KBM-7 (cell line): ENCODE results near the gene SFT2D1.
A peak's percentile ranks its signal among the peaks of the same experiment; 100 is the strongest.

Experiments
- DNase-seq: peaks from one replicate; pipeline ENCODE4 v3.0.0-alpha.2; 2015
- in situ Hi-C: fragments of 300-500 bp; cut with MboI; formaldehyde crosslinking; loops from 2 replicates; pipeline ENCODE4 v1.14.3; 2020; ENCODE audit warnings: low sequenced_read_pairs, low pct_unique_long_range_greater_than_20kb, mixed read lengths

SFT2D1 gene

GRCh38 chr6:166338854-166339253 lies 3.5 kb downstream of the SFT2D1 start:
- in situ Hi-C loops: no loop called here
- no peak for DNase-seq

- in situ Hi-C loops: no loop called here
- DNase-seq: no peak
Observed at GRCh38 chr6:166336847-166337246, 5.5 kb downstream of the SFT2D1 start.

GRCh38 chr6:166335378-166336302 lies 6.7 kb downstream of the SFT2D1 start:
- no peak for DNase-seq
- in situ Hi-C loops: no loop called here

- in situ Hi-C loops: no loop called here
Observed at GRCh38 chr6:166334878-166335277, 7.5 kb downstream of the SFT2D1 start.

GRCh38 chr6:166333172-166333995 lies 9.0 kb downstream of the SFT2D1 start:
- in situ Hi-C loops: no loop called here
- DNase-seq: peak; percentile 68

More at GRCh38 chr6:166334878-166335277, 7.5 kb downstream of the SFT2D1 start:
- no peak for DNase-seq

GRCh38 chr6:166331503-166332415 lies 10.6 kb downstream of the SFT2D1 start:
- DNase-seq: no peak
- in situ Hi-C loops: no loop called here

- in situ Hi-C loops: no loop called here
- DNase-seq: no peak
Observed at GRCh38 chr6:166330612-166331011, 11.7 kb downstream of the SFT2D1 start.

GRCh38 chr6:166325383-166326042 lies 16.8 kb downstream of the SFT2D1 start:
- in situ Hi-C loops: no loop called here
- DNase-seq: no peak

- in situ Hi-C loops: no loop called here
- DNase-seq: no peak
Observed at GRCh38 chr6:166323395-166323794, 18.9 kb downstream of the SFT2D1 start.

GRCh38 chr6:166318649-166319600 lies 23.4 kb downstream of the SFT2D1 start:
- in situ Hi-C loops: no loop called here
- no peak for DNase-seq

GRCh38 chr6:166318227-166318626 lies 24.1 kb downstream of the SFT2D1 start:
- DNase-seq: no peak
- in situ Hi-C loops: no loop called here

GRCh38 chr6:166317261-166318212 lies 24.8 kb downstream of the SFT2D1 start:
- in situ Hi-C loops: no loop called here
- DNase-seq: no peak

- in situ Hi-C loops: no loop called here
- DNase-seq: no peak
Observed at GRCh38 chr6:166315436-166315835, 26.9 kb downstream of the SFT2D1 start.

GRCh38 chr6:166314454-166314853 lies 27.9 kb downstream of the SFT2D1 start:
- in situ Hi-C loops: no loop called here

GRCh38 chr6:166313255-166314070 lies 28.9 kb downstream of the SFT2D1 start:
- peak; percentile 38 for DNase-seq
- in situ Hi-C loops: no loop called here

More at GRCh38 chr6:166314454-166314853, 27.9 kb downstream of the SFT2D1 start:
- no peak for DNase-seq

- no peak for DNase-seq
- in situ Hi-C loops: no loop called here
Observed at GRCh38 chr6:166312832-166313231, 29.5 kb downstream of the SFT2D1 start.
